Lower leg skin (tissue), 4 donors: ENCODE data around the gene MYADML2. TPM values are rescaled to one million over a fixed set of nuclear protein-coding genes. Genes with fewer than 3 reads are reported as not detected.

Experiments used
- DNase-seq, 2 donors: peaks; one replicate each; pipeline ENCODE4 v3.0.0-alpha.2; 2019; ENCODE audit warnings: low spot score in 2 of 2
- H3K4me3 ChIP-seq: fragments of 200-600 bp; sonication (generic); 2 replicates; pipeline ENCODE4 v1.5.1; 2017; ENCODE audit warnings: mild to moderate bottlenecking, low read depth; ENCODE audit not compliant: poor library complexity, severe bottlenecking
- POLR2A ChIP-seq, 2 donors: fragments of 450-650 bp; IDR thresholded peaks; one replicate each; pipeline ENCODE4 v1.6.1; 2016 to 2017; ENCODE audit warnings: antibody characterized with exemption in 2 of 2, mild to moderate bottlenecking in 1 of 2, moderate library complexity in 1 of 2
- WGBS, 2 donors: methylation state at CpG; one replicate each; pipeline ENCODE4 v1.1.5; 2018; 5-methylcytosine and 5-hydroxymethylcytosine counted together
- intact Hi-C: fragments of 100-400 bp; cut with DNase I; formaldehyde crosslinking; loops from one replicate; pipeline ENCODE4 v1.15.0; 2023; ENCODE audit warnings: low total_unique reads
- total RNA-seq, 4 donors: library from RNA; depleted of rRNA; stranded (reverse); fragments of >200 nt; gene quantifications; one replicate each; pipeline ENCODE4 v1.1.0, GENCODE V29; 2016
- TF ChIP-seq, protein P1 (sequence below), 3 donors: fragments of 450-650 bp; IDR thresholded peaks; one replicate each; pipeline ENCODE4 v1.5.1; 2016; ENCODE audit warnings: antibody characterized with exemption in 3 of 3, mild to moderate bottlenecking in 3 of 3, moderate library complexity in 2 of 3

MYADML2 gene
- total RNA-seq, 4 donors from 2014 or later = not detected

DNA sequence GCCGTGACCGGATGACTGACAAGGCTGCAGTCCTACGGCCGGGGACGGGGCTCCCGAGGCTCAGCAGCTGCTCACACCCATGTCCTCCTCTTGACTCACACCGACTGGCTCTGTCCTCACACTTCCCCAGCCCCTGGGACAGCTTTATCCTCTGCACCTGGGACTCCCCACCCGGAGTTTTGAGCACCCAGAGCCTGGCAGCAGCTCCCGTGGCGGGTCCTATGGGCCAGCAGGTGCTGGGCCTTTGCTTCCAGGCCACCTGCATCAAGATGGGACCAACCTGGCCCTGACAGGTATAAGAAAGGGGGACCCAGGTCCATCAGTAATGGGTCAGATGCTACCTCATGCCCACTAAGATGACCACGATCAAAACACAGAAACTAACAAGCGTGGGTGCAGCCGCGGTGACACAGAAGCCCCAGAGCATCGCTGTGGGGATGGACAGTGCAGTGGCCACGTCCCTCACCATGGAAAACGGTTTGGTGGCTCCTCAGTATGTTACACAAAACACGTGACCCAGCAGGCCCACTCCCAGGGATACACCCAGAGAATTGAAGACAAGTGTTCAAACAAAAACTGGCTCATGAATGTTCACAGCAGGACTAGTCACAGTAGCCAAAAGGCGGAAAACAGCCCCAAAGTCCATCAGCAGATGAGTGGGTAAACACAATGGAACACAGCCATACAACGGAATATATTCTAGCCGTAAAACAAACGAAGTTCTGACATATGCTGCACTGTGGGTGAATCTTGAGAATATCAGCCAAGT, 17.2 kb upstream of the MYADML2 start:
- intact Hi-C loops = no loop called here
- 75% methylated on average over 22 of the region's 22 CpGs for WGBS, 2 donors
- no peak for DNase-seq
- no peak overlapping the region for H3K4me3 ChIP-seq
- TF ChIP-seq, protein P1, sequence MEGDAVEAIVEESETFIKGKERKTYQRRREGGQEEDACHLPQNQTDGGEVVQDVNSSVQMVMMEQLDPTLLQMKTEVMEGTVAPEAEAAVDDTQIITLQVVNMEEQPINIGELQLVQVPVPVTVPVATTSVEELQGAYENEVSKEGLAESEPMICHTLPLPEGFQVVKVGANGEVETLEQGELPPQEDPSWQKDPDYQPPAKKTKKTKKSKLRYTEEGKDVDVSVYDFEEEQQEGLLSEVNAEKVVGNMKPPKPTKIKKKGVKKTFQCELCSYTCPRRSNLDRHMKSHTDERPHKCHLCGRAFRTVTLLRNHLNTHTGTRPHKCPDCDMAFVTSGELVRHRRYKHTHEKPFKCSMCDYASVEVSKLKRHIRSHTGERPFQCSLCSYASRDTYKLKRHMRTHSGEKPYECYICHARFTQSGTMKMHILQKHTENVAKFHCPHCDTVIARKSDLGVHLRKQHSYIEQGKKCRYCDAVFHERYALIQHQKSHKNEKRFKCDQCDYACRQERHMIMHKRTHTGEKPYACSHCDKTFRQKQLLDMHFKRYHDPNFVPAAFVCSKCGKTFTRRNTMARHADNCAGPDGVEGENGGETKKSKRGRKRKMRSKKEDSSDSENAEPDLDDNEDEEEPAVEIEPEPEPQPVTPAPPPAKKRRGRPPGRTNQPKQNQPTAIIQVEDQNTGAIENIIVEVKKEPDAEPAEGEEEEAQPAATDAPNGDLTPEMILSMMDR (IDR thresholded peaks at IDR 0.05) = no peak
- no peak for TF ChIP-seq POLR2A (IDR thresholded peaks at IDR 0.05)

DNA sequence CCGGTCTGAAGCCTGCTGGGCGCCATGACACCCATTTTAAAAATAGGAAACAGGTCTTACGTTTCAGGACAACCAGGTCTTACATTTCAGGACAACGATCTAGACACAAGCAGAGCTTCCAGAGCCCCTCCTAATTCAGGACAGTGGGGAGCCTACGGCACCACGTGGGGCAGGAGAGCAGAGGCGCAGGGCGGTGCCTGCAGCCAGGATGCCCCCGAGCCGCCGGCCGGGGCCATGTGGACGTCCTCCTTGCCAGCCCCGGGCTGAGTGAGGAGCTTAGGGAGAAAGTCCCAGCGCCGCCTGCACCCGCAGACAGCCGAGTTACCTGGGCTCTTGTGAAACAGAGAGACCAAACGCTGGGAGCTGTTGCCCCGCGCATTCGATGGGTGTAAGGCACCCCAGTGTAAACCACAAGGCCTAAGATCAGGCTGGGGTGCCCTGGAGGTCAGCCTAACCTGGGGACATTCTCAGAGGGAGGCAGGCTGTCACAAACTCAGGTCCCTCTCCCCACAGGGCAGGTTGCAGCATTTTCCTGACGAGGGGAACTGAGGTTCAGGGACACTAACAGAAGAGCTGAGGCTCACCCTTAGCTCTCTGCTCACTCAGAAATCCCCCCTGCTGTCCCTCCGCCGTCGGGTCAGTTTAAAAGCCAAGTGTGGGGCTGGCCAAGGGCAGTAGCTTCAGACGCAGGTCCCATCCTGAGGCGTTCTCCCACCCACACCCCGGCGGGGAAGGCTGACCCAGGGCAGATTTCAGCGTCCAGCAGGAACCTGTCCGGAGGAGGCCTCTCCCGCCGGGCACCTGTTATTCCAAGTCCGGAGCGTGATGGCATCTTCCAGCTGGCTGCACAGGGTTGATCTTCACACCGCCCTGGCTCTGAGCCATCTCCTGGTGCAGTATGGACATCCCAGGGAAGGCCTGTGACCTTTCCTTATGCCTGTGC, 15.7 kb upstream of the MYADML2 start:
- intact Hi-C loops = loop anchor here (2.0 kb wide), 1 partner anchor 56 kb away; no protein-coding TSS in a partner anchor
- no peak overlapping the region for H3K4me3 ChIP-seq
- 51 to 70% methylated on average over 30 to 36 of the region's 37 CpGs for WGBS, 2 donors
- TF ChIP-seq, protein P1 (IDR thresholded peaks at IDR 0.05) = no peak
- TF ChIP-seq POLR2A (IDR thresholded peaks at IDR 0.05) = no peak
- no peak for DNase-seq

DNA sequence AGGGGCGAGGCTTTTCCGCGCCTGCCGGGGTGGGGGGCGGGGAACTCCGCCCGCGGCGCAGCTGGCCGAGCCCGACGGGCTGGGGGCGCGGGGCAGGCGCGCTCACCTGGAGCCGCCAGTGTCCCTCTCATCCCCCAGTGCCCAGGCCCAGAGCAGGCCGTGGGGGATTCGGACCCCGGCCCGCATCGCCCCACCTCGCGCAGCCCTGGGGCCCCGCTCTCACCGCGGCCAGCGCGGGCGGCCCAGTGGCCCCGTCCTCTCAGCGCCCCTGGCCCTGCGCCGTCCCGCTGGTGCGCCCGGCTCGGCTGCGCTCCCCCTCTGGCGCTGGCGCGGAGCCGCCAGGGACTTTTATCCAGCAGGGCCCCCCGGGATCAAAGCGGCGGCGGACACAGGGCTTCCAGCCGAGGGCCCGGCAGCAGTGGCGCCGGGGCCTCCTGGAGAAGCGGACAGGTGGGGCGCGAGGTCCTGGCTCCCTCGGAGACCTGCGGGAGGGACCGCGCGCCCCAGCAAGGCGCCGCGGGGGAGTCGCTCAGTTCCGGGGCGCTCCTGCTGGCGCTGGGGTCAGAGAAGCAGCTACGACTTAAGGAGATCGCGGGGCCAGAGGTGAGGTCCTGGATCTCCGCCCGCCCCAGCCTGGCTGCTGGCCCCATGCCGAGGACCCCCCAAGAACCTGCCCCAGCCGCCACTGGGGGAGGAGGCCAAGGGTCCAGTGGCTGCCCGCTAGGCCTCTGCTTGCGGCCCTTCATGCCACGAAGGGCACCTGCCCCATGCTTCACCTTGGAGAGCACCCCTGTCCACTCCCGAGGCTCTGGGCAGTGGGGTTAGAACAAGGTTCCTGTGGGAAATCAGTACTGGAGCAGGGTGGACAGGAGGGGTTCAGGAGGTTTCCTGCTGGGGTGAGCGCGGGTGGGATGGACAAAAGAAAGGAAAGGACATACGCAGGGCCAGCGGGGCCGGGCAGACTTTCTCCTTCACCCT, 14.8 kb upstream of the MYADML2 start:
- intact Hi-C loops = loop anchor here (2.0 kb wide), 1 partner anchor 57 kb away; no protein-coding TSS in a partner anchor
- TF ChIP-seq POLR2A (IDR thresholded peaks at IDR 0.05) = no peak
- TF ChIP-seq, protein P1 (IDR thresholded peaks at IDR 0.05) = no peak
- DNase-seq = no peak
- 21 to 35% methylated on average over 31 to 38 of the region's 82 CpGs for WGBS, 2 donors
- H3K4me3 ChIP-seq = no peak overlapping the region

DNA sequence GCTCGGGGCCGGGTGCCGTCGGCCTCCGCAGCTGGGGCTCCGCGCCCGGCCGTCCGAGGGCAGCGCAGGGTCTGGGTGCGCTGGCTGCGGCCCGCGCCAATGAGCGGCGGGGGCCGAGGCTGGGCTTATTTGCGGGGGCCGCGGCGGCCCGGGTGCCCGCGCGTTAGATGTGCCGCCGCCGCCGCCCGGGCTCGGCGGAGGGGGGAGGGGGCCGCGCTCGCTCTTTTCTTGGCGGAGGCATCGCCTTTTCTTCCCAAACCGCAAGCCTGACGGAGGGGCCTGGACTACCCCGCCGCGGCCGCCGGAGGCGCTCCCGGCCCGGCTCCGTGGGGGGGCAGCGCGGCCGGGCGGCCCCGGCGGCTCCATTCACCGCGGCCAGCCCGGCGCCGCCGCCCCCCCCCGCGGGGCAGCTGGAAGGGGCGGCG, 14.1 kb upstream of the MYADML2 start, which contains the start of gene NOTUM:
NOTUM (minus strand) TSS at position 101 of the 425 bp plus-strand sequence. CDS start 278 bp downstream, outside the sequence.
- intact Hi-C loops = no loop called here
- DNase-seq = no peak
- no peak within 1 kb of the TSS for H3K4me3 ChIP-seq
- 4% methylated on average over 11 of the region's 65 CpGs; no CpG with 5 or more reads in 1 of the 2 donors for WGBS, 2 donors
- TF ChIP-seq, protein P1 (IDR thresholded peaks at IDR 0.05) = no peak
- no peak for TF ChIP-seq POLR2A (IDR thresholded peaks at IDR 0.05)
